B cell (primary cell): ENCODE measurements around the gene NRXN2. TPM values are rescaled to one million over a fixed set of nuclear protein-coding genes. Genes with fewer than 3 reads are reported as not detected.

Source experiments
- ATAC-seq: fragments of 200-7000 bp; cut with Tn5 transposase; one replicate; pipeline ENCODE4 v1.10.0; 2021; ENCODE audit warnings: low read depth, mild to moderate bottlenecking, moderate number of reproducible peaks, moderate library complexity
- CTCF ChIA-PET: fragments of 350-600 bp; sonication (Branson Sonifier 250); formaldehyde crosslinking; loops from one replicate; lab custom pipeline; 2021; ENCODE audit warnings: antibody characterized with exemption, inconsistent platforms; lab: Charles Lee
- POLR2A ChIA-PET: fragments of 350-600 bp; sonication (Branson Sonifier 250); formaldehyde crosslinking; loops from one replicate; lab custom pipeline; 2021; ENCODE audit warnings: antibody characterized with exemption; lab: Charles Lee
- DNase-seq: peaks from one replicate; pipeline ENCODE4 v3.0.0; 2013
- H2AFZ ChIP-seq: 2 replicates; pipeline ENCODE4 v1.6.1; 2012; ENCODE audit warnings: mild to moderate bottlenecking, low read depth, low read length; ENCODE audit not compliant: insufficient read depth, poor library complexity, severe bottlenecking
- H3K27ac ChIP-seq, 2 donors: 1 replicate in 1 of 2; 2 replicates in 1 of 2; pipeline ENCODE4 v1.5.1; 2012 to 2013; ENCODE audit warnings: low read length in 2 of 2, mild to moderate bottlenecking in 2 of 2, moderate library complexity in 1 of 2
- H3K27me3 ChIP-seq, 4 experiments: fragments of 200-600 bp in 1 of 4; sonication (generic) in 1 of 4; replicated peaks in 1 of 4; 1 replicate in 2 of 4; 2 replicates in 2 of 4; pipeline versions ENCODE4 v1.6.1 to v1.7.0; 2013 to 2016; ENCODE audit warnings: low read length in 3 of 4, mild to moderate bottlenecking in 2 of 4, mixed read lengths in 1 of 4, moderate library complexity in 1 of 4; ENCODE audit not compliant: insufficient read depth in 4 of 4, control insufficient read depth in 3 of 4; ENCODE audit errors: control extremely low read depth in 1 of 4
- H3K36me3 ChIP-seq, 2 experiments: replicated peaks in 1 of 2; 1 replicate in 1 of 2; 2 replicates in 1 of 2; pipeline versions ENCODE4 v1.6.1 to v1.7.1; 2013; ENCODE audit warnings: low read length in 1 of 2; ENCODE audit not compliant: insufficient read depth in 2 of 2, control insufficient read depth in 1 of 2; ENCODE audit errors: control extremely low read depth in 1 of 2, extremely low read depth in 1 of 2
- H3K4me1 ChIP-seq, 2 donors: fragments of 200-600 bp in 1 of 2; sonication (generic) in 1 of 2; 1 replicate in 1 of 2; 2 replicates in 1 of 2; pipeline versions ENCODE4 v1.5.1 to v1.6.1; 2013 to 2017; ENCODE audit warnings: low read length in 2 of 2; ENCODE audit not compliant: control insufficient read depth in 2 of 2, insufficient read depth in 2 of 2
- H3K4me2 ChIP-seq: replicated peaks from 2 replicates; pipeline ENCODE3; 2012; ENCODE audit warnings: mild to moderate bottlenecking, low read depth, low read length; ENCODE audit not compliant: poor library complexity, severe bottlenecking
- H3K4me3 ChIP-seq, 5 experiments: fragments of 200-600 bp in 1 of 5; sonication (generic) in 1 of 5; 1 replicate in 3 of 5; 2 replicates in 2 of 5; pipeline versions ENCODE4 v1.5.1 to v1.7.0; 2011 to 2016; ENCODE audit warnings: low read length in 4 of 5, mild to moderate bottlenecking in 4 of 5, low read depth in 2 of 5, control low read depth in 1 of 5, moderate library complexity in 1 of 5; ENCODE audit not compliant: insufficient read depth in 1 of 5; ENCODE audit errors: control extremely low read depth in 1 of 5, extremely low read depth in 1 of 5
- H3K79me2 ChIP-seq: fragments of 200-600 bp; sonication (generic); one replicate; pipeline ENCODE4 v1.6.0; 2016; ENCODE audit warnings: low read length; ENCODE audit not compliant: control insufficient read depth, insufficient read depth
- H3K9ac ChIP-seq: fragments of 200-600 bp; sonication (generic); 2 replicates; pipeline ENCODE4 v1.6.1; 2017; ENCODE audit warnings: mild to moderate bottlenecking, low read length, moderate library complexity
- H3K9me3 ChIP-seq, 3 donors: one replicate each; pipeline versions ENCODE4 v1.6.1 to v1.7.1; 2013; ENCODE audit warnings: low read length in 2 of 3; ENCODE audit not compliant: control insufficient read depth in 2 of 3, insufficient read depth in 1 of 3; ENCODE audit errors: control extremely low read depth in 1 of 3
- H4K20me1 ChIP-seq: 2 replicates; pipeline ENCODE4 v1.6.0; 2012; ENCODE audit warnings: mild to moderate bottlenecking, low read length; ENCODE audit not compliant: insufficient read depth, control insufficient read depth, poor library complexity, severe bottlenecking
- H3K27ac Mint-ChIP-seq: one replicate; pipeline ENCODE4 v1.8.0; 2021; ENCODE audit warnings: mixed read lengths
- H3K27me3 Mint-ChIP-seq: one replicate; pipeline ENCODE4 v1.8.0; 2021; ENCODE audit warnings: mixed read lengths
- H3K4me1 Mint-ChIP-seq: one replicate; pipeline ENCODE4 v1.8.0; 2021; ENCODE audit warnings: mixed read lengths
- H3K4me3 Mint-ChIP-seq: one replicate; pipeline ENCODE4 v1.8.0; 2021; ENCODE audit warnings: mixed read lengths
- H3K9me3 Mint-ChIP-seq: one replicate; pipeline ENCODE4 v1.8.0; 2022; ENCODE audit warnings: mixed read lengths; ENCODE audit not compliant: insufficient read depth
- CTCF ChIP-seq: fragments of 200-600 bp; IDR thresholded peaks from one replicate; pipeline ENCODE4 v1.8.0; 2022; ENCODE audit warnings: antibody characterized with exemption, mild to moderate bottlenecking
- EZH2 ChIP-seq: IDR thresholded peaks from 2 replicates; pipeline ENCODE4 v1.6.1; 2012; ENCODE audit warnings: borderline replicate concordance, low read depth, mild to moderate bottlenecking, moderate library complexity, low read length; ENCODE audit not compliant: insufficient read depth, poor library complexity, severe bottlenecking
- WGBS: methylation state at CpG from one replicate; pipeline ENCODE4 v1.1.5; 2013; ENCODE audit warnings: missing lambda C conversion rate; ENCODE audit not compliant: insufficient coverage; 5-methylcytosine and 5-hydroxymethylcytosine counted together
- intact Hi-C: fragments of 100-400 bp; cut with micrococcal nuclease; formaldehyde crosslinking; loops from one replicate; pipeline ENCODE4 v1.10.0; 2022
- polyA plus RNA-seq: library from polyadenylated mRNA; depleted of rRNA; stranded (reverse); fragments of >200 nt; gene quantifications from 2 replicates; pipeline ENCODE4 v1.2.3, GENCODE V29; 2012
- total RNA-seq, 2 donors: library from RNA; stranded (reverse); fragments of 120-200 nt in 1 of 2; gene quantifications; 1 replicate in 1 of 2; 2 replicates in 1 of 2; pipeline versions ENCODE4 v1.2.3 to v1.2.4, GENCODE V29; 2013 to 2022

NRXN2 gene
- total and polyA plus RNA-seq, 2 donors (not counting 1 experiment from before 2014, with no cell fraction given): 0.01 to 0.52 TPM

- Histone ChIP-seq H2AFZ (no peak overlapping the region), H3K27me3 (peaks cover 0 to 52% (median 34%) of the 10 kb centered on the region in 4 experiments), H3K9ac (no peak overlapping the region), H3K4me2 (no peak overlapping the region), H3K27ac (no peak overlapping the region), H3K4me1 (peaks cover 10 to 26% of the 10 kb centered on the region in 2 donors), H3K9me3 (peaks cover 0 to 5% (median 0%) of the 10 kb centered on the region in 3 donors), H3K36me3 (no peaks in the 10 kb centered on the region), H4K20me1 (no peaks in the 10 kb centered on the region), H3K4me3 (no peak overlapping the region), H3K79me2 (no peaks in the 10 kb centered on the region)
- no peak overlapping the region for H3K27ac Mint-ChIP-seq
- H3K9me3 Mint-ChIP-seq: no peaks in the 10 kb centered on the region
- ATAC-seq: peak; percentile 38
- 26% methylated on average over 7 of the region's 11 CpGs for WGBS
- H3K27me3 Mint-ChIP-seq: peaks cover 36% of the 10 kb centered on the region
- POLR2A ChIA-PET: interaction anchor here (0.7 kb wide), 2 partner anchors 25 to 225 kb away, joined by 8 to 9 read pairs; no protein-coding TSS in a partner anchor
- intact Hi-C loops: no loop called here
- no peak overlapping the region for H3K4me3 Mint-ChIP-seq
- DNase-seq: no peak
- no peak for TF ChIP-seq CTCF
- CTCF ChIA-PET: interaction anchor here (1.0 to 1.3 kb wide), 2 partner anchors 14 to 199 kb away, joined by 3 read pairs; no protein-coding TSS in a partner anchor
- peaks cover 9% of the 10 kb centered on the region for H3K4me1 Mint-ChIP-seq
Measured at GRCh38 chr11:64644647-64645275, 78.2 kb downstream of the NRXN2 start.

GRCh38 chr11:64643920-64644646, 78.9 kb downstream of the NRXN2 start:
- no peak overlapping the region for H3K9ac ChIP-seq
- H3K79me2 ChIP-seq: no peaks in the 10 kb centered on the region
- H3K4me3 ChIP-seq: no peak overlapping the region
- peak overlapping the region; percentile 62 for H3K27ac Mint-ChIP-seq
- peaks cover 36% of the 10 kb centered on the region for H3K27me3 Mint-ChIP-seq
- H3K27me3 ChIP-seq: peaks cover 0 to 57% (median 36%) of the 10 kb centered on the region in 4 experiments
- CTCF ChIA-PET: interaction anchor here (1.0 to 1.3 kb wide), 2 partner anchors 15 to 199 kb away, joined by 3 read pairs; no protein-coding TSS in a partner anchor
- no peaks in the 10 kb centered on the region for H3K36me3 ChIP-seq
- H3K27ac ChIP-seq: no peak overlapping the region
- 30% methylated on average over 19 of the region's 19 CpGs for WGBS
- H2AFZ ChIP-seq: no peak overlapping the region
- no peak for ATAC-seq
- no peaks in the 10 kb centered on the region for H3K9me3 Mint-ChIP-seq
- TF ChIP-seq EZH2: no peak
- no peak for TF ChIP-seq CTCF
- peak overlapping the region; percentile 66 for H3K4me2 ChIP-seq
- DNase-seq: no peak
- peak overlapping the region; percentile 79 for H3K4me3 Mint-ChIP-seq
- intact Hi-C loops: no loop called here
- H3K9me3 ChIP-seq: peaks cover 0 to 6% (median 0%) of the 10 kb centered on the region in 3 donors
- peaks cover 16 to 32% of the 10 kb centered on the region in 2 donors for H3K4me1 ChIP-seq
- POLR2A ChIA-PET: interaction anchor here (0.7 kb wide), 1 partner anchor 25 kb away, joined by 9 read pairs; no protein-coding TSS in a partner anchor
- peaks cover 9% of the 10 kb centered on the region for H3K4me1 Mint-ChIP-seq
- H4K20me1 ChIP-seq: no peaks in the 10 kb centered on the region
